ENCODE results near the gene ARHGAP18. TPM values are rescaled to one million over a fixed set of nuclear protein-coding genes. Genes with fewer than 3 reads are reported as not detected.

ARHGAP18 gene
- total RNA-seq, 6 experiments from 2014 or later = 70.8 to 81.2 (median 76.0) TPM

DNA sequence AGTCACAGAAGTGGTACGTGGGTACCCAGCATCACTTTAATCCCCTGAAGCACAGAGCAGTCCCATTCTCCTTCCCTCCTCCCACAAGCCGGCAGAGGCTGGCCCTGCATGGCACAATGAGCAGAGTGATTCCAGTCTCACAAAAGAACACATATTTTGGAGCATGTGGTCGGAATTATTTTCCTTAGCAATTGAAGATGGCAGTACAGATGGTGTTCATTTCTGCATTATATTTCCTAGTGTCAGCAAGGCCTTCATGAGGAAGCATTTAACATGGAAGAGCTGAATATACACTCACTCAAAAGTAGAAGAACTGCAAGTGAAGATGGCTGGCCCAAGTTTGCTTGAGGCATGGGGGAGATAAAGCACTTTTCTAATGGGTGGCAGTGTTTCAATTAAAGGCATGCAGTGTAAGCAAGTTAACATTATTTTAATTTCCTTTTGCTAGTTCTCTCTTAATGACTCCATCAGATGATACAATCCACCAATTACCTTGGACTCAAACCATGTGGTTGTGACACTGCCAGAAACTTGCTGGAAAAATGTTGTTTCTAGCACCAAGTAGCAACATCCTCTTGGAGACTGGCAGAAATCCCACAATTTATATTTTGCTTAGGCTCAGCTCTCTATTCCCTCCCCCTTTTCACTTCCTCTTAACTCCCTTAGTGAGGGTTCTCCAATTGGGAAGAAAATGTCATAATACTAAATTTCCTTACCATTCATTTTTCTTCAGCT, 74.4 kb downstream of the ARHGAP18 start:
- Mint-ChIP-seq H3K4me3 (no peak overlapping the region; the same call in 1 of the 2 replicates), H3K27me3 (ENCODE audit: insufficient read depth) (peaks cover 2% of the 10 kb centered on the region)
- DNase-seq = peak; percentile 73

DNA sequence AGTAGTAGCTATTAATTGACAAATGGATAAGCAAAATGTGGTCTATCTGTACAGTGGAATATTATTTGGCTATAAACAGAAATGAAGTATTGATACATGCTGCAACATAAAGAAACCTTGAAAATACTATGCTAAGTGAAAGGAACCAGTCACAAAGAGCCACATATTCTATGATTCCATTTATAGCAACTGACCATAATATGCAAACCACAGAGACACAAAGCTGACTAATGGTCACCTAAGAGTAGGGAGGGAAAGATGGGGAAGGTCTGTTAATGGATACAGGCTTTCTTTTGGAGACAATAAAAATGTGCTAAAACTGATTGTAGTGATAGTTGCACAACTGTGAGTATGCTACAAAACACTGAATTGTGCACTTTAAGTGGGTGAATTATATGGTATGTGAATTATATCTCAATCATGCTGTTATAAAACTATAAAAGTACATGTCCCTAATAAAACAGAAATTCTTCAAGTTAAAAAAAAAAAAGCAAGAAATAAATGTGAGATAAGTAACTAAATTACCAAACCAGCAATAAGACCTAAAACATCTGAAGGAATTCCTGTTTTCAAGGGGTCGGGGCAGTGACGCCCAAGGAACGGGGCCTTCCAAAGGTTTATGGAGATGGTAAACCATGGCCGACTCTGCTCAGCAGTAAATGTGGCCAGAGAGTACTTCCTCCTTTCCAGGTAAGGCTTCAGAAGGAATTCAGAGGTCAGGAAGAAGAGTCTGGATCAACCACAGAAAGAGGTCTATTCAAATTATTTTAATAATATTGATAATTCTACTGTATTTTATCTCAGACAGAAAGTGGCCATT, 75.4 kb downstream of the ARHGAP18 start:
- Mint-ChIP-seq H3K4me3 (peak overlapping the region; percentile 36; the same call in 1 of the 2 replicates), H3K4me1 (ENCODE audit: low read depth) (peaks cover 61% of the 10 kb centered on the region), H3K27ac (peak overlapping the region; percentile 70), H3K36me3 (ENCODE audit: low read depth) (peaks cover 50% of the 10 kb centered on the region), H3K27me3 (ENCODE audit: insufficient read depth) (peaks cover 2% of the 10 kb centered on the region), H3K9me3 (no peaks in the 10 kb centered on the region)
- TF ChIP-seq, protein P1, sequence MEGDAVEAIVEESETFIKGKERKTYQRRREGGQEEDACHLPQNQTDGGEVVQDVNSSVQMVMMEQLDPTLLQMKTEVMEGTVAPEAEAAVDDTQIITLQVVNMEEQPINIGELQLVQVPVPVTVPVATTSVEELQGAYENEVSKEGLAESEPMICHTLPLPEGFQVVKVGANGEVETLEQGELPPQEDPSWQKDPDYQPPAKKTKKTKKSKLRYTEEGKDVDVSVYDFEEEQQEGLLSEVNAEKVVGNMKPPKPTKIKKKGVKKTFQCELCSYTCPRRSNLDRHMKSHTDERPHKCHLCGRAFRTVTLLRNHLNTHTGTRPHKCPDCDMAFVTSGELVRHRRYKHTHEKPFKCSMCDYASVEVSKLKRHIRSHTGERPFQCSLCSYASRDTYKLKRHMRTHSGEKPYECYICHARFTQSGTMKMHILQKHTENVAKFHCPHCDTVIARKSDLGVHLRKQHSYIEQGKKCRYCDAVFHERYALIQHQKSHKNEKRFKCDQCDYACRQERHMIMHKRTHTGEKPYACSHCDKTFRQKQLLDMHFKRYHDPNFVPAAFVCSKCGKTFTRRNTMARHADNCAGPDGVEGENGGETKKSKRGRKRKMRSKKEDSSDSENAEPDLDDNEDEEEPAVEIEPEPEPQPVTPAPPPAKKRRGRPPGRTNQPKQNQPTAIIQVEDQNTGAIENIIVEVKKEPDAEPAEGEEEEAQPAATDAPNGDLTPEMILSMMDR (IDR thresholded peaks at IDR 0.05) = no peak
- DNase-seq = peak; percentile 47

More for the DNA sequence above, 74.4 kb downstream of the ARHGAP18 start:
- TF ChIP-seq, protein P1 (IDR thresholded peaks at IDR 0.05) = no peak
- Mint-ChIP-seq H3K4me1 (ENCODE audit: low read depth) (peaks cover 64% of the 10 kb centered on the region), H3K36me3 (ENCODE audit: low read depth) (peaks cover 49% of the 10 kb centered on the region), H3K9me3 (no peaks in the 10 kb centered on the region), H3K27ac (peak overlapping the region; percentile 79)

DNA sequence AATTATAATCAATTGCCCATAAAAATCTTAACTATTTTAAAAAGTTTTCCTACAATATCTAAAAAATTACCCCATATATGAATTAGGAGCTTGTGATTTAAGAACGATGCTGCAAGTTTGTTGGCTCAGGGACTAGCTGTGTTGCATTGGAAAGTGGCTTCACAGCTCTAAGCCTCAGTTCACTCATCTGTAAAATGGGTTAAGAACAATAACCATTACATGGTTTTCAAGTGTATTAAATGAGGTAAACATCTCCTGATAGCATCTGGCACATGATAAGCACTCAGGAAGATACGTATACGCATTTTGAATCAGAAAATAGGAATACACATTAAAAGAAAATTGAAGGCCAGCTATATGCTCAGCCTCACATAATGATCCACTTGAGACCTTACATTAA, 76.4 kb downstream of the ARHGAP18 start:
- H3K36me3 Mint-ChIP-seq (ENCODE audit: low read depth) = peaks cover 47% of the 10 kb centered on the region
- H3K9me3 Mint-ChIP-seq = no peaks in the 10 kb centered on the region
- peaks cover 52% of the 10 kb centered on the region for H3K4me1 Mint-ChIP-seq (ENCODE audit: low read depth)
- H3K4me3 Mint-ChIP-seq = no peak overlapping the region
- H3K27ac Mint-ChIP-seq = peak overlapping the region; percentile 70; the same call in 1 of the 2 replicates
- TF ChIP-seq, protein P1 (IDR thresholded peaks at IDR 0.05) = no peak
- H3K27me3 Mint-ChIP-seq (ENCODE audit: insufficient read depth) = peaks cover 2% of the 10 kb centered on the region
- DNase-seq = no peak

DNA sequence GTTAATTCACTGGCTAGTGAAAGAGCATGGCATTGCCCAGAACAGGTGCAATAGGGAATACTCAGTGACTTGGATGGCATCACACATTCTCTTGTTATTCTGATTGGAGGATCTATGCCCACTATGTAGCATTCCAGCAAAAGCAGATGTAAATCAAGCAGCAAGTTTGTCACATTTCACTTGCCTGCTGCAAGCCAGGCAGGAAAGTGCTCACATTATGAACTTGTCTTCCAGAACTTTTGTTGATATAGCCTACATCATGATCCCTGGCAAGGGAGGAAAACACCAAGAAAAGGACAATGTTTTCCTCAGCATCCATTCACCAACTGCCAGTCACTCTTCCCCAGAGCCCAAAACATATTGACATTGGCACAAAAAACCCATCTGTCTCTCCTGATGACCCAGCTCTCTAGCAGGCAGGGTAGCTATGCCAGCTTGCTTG, 77.8 kb downstream of the ARHGAP18 start:
- TF ChIP-seq, protein P1 (IDR thresholded peaks at IDR 0.05) = no peak
- Mint-ChIP-seq H3K4me3 (no peak overlapping the region), H3K36me3 (ENCODE audit: low read depth) (peaks cover 45% of the 10 kb centered on the region), H3K27me3 (ENCODE audit: insufficient read depth) (peaks cover 2% of the 10 kb centered on the region), H3K9me3 (no peaks in the 10 kb centered on the region), H3K27ac (no peak overlapping the region), H3K4me1 (ENCODE audit: low read depth) (peaks cover 39% of the 10 kb centered on the region)
- no peak for DNase-seq

DNA sequence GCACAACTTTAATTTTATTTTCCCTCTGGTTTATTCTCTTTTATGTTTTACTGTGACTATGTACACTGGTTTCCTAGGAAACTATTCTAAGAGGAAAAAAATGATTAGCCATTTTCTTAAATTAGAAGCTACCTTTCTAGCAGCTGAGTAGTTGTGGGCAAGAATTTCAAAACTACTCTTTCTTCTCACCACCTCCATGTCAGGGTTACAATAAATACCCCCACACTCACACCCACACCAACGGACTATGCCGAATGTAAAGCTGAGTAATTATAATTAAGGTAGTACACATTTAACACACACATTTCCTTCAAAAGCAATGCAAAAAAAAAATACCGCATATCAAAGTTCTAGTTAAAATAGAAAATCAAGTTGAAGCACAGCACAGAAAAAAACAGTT, 78.9 kb downstream of the ARHGAP18 start:
- peaks cover 2% of the 10 kb centered on the region for H3K27me3 Mint-ChIP-seq (ENCODE audit: insufficient read depth)
- H3K36me3 Mint-ChIP-seq (ENCODE audit: low read depth) = peaks cover 42% of the 10 kb centered on the region
- H3K4me1 Mint-ChIP-seq (ENCODE audit: low read depth) = peaks cover 31% of the 10 kb centered on the region
- H3K27ac Mint-ChIP-seq = no peak overlapping the region
- no peak for DNase-seq
- H3K4me3 Mint-ChIP-seq = no peak overlapping the region
- TF ChIP-seq, protein P1 (IDR thresholded peaks at IDR 0.05) = no peak
- no peaks in the 10 kb centered on the region for H3K9me3 Mint-ChIP-seq
